HG02885 (cell line): ENCODE results near the gene DNAJB8.

Experiments used
- ATAC-seq: cut with Tn5 transposase; IDR thresholded peaks from one replicate; pipeline ENCODE4 v1.9.1; 2021; ENCODE audit warnings: mild to moderate bottlenecking; ENCODE audit not compliant: unreplicated experiment, poor library complexity

Gene DNAJB8

GRCh38 chr3:128495435-128495970, 28.8 kb upstream of the DNAJB8 start:
- no peak for ATAC-seq

- ATAC-seq = no peak
Observed at GRCh38 chr3:128494367-128494650, 27.6 kb upstream of the DNAJB8 start.

GRCh38 chr3:128493570-128494366, 27.1 kb upstream of the DNAJB8 start:
- ATAC-seq = no peak

GRCh38 chr3:128492671-128493569, 26.2 kb upstream of the DNAJB8 start, which contains the start of gene GATA2:
TSS of gene GATA2 (minus strand) at chr3:128493201. CDS start at chr3:128487031, 6,170 bp downstream.
- no peak for ATAC-seq

- ATAC-seq = no peak
Observed at GRCh38 chr3:128491941-128492670, 25.4 kb upstream of the DNAJB8 start.

GRCh38 chr3:128491691-128491940, 24.9 kb upstream of the DNAJB8 start:
- ATAC-seq = no peak

- ATAC-seq = no peak
Observed at GRCh38 chr3:128490915-128491690, 24.4 kb upstream of the DNAJB8 start.

GRCh38 chr3:128490650-128490914, 23.9 kb upstream of the DNAJB8 start:
- ATAC-seq = no peak

GRCh38 chr3:128489927-128490649, 23.4 kb upstream of the DNAJB8 start:
- no peak for ATAC-seq

- ATAC-seq = no peak
Observed at GRCh38 chr3:128489674-128489926, 22.9 kb upstream of the DNAJB8 start.

GRCh38 chr3:128488991-128489673, 22.4 kb upstream of the DNAJB8 start:
- no peak for ATAC-seq

- no peak for ATAC-seq
Observed at GRCh38 chr3:128488636-128488990, 21.9 kb upstream of the DNAJB8 start.

GRCh38 chr3:128487813-128488635, 21.3 kb upstream of the DNAJB8 start:
- ATAC-seq = peak; percentile 54

- peak; percentile 5 for ATAC-seq
Observed at GRCh38 chr3:128487538-128487812, 20.8 kb upstream of the DNAJB8 start.

- no peak for ATAC-seq
Observed at GRCh38 chr3:128486681-128487537, 20.2 kb upstream of the DNAJB8 start.

- ATAC-seq = no peak
Observed at GRCh38 chr3:128486205-128486628, 19.5 kb upstream of the DNAJB8 start.

- no peak for ATAC-seq
Observed at GRCh38 chr3:128485282-128486204, 18.9 kb upstream of the DNAJB8 start.
